Frontal cortex (tissue), 1 donor: ENCODE data around the gene CCL13. TPM values are rescaled to one million over a fixed set of nuclear protein-coding genes. Genes with fewer than 3 reads are reported as not detected.

ENCODE experiments used
- total RNA-seq: library from RNA; depleted of rRNA; stranded (reverse); fragments of >200 nt; gene quantifications from one replicate; pipeline ENCODE4 v1.2.3, GENCODE V29; 2014

CCL13 gene
- total RNA-seq, 1 donor from 2014 or later = 1.2 TPM

Other genes with a start within 250 kb of the CCL13 start
- 1.2 TPM for gene CCL2, start 101.2 kb upstream of the CCL13 start, total RNA-seq
- not detected for gene CCL7, start 86.3 kb upstream of the CCL13 start, total RNA-seq
- not detected for gene CCL11, start 70.7 kb upstream of the CCL13 start, total RNA-seq
- gene CCL8, start 37.0 kb upstream of the CCL13 start, total RNA-seq = not detected
- not detected for gene CCL1, start 6.8 kb downstream of the CCL13 start, total RNA-seq
- 1.6 TPM for gene TMEM132E, start 223.1 kb downstream of the CCL13 start, total RNA-seq